ENCODE results near the gene STOML3. TPM values are rescaled to one million over a fixed set of nuclear protein-coding genes. Genes with fewer than 3 reads are reported as not detected.
A peak's percentile ranks its signal among the peaks of the same experiment; 100 is the strongest.

STOML3 gene
- total and polyA plus RNA-seq, 9 donors: 0.04 to 0.31 (median 0.19) TPM

DNA sequence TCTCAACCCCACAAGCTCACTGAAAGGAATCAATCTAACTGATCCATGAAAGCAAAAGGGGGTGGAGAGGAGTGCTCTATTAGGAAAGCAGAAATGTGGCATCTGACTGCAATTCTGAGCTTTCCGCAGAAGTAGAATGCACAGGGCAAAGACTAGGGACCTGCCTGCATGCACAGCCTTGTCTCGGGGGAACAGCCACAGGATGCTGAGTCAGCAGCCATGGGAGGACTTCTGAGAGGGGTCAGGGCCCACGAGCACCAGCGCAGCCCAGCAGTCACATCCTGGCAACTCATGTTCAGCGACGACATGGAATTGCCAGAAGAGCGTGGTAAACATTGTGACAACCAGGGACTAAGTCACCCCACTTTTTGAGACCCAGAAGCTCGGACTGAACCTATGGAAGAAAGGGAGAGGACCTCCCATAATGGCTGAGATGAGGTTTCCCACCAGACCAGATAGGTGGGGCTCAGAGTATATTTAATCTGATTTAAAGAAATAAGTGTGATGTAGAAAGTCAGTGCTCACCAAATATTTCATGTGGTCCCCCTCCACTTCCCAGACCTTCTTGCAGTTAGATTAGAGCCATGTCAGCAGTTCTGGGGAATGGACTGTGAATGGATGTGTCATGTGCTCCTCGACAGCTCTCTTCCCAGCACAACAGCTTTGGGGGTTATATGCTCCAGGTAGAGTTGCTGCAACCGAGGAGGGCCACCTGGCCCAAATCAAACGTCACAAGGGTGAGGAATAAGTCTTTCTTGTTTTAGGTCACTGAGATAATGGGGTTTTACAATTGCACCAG lies 32.6 kb downstream of the STOML3 start:
- H3K27me3 ChIP-seq (ENCODE audit: control insufficient read depth, insufficient read depth, low read length): no peaks in the 10 kb centered on the region
- no peaks in the 10 kb centered on the region for H3K4me1 ChIP-seq (ENCODE audit: control insufficient read depth, insufficient read depth, low read length)
- H3K9me3 ChIP-seq (replicated peaks; ENCODE audit: control insufficient read depth, low read depth, low read length): peaks cover 11% of the 10 kb centered on the region
- 85% methylated on average over 8 of the region's 11 CpGs for WGBS (ENCODE audit: insufficient coverage)
- no peak overlapping the region for H3K4me3 ChIP-seq (ENCODE audit: low read length)
- no peaks in the 10 kb centered on the region for H3K36me3 ChIP-seq (ENCODE audit: control insufficient read depth, insufficient read depth, low read length)
- no peak overlapping the region for H3K27ac ChIP-seq (ENCODE audit: low read length)
- no peak for DNase-seq

DNA sequence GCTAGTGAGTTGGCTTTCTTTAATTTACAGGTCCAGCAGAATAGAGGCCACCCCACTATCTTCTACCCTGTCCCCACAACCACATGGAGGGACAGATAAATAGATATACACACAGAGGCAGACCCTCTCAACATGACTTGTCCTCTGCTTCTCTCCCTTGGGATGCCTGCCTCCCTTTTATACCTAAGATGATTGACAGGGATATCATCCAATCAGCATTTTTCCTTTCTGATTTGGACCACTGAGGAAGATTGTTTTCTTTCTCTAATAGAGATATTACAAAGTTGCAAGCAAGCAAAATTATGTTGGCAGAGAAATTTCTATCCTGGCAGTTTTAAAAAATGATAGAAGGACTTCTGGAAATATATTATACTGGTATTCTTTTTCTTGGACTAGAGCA lies 35.8 kb downstream of the STOML3 start:
- Histone ChIP-seq H3K27me3 (ENCODE audit: control insufficient read depth, insufficient read depth, low read length) (no peaks in the 10 kb centered on the region), H3K4me3 (ENCODE audit: low read length) (no peak overlapping the region), H3K36me3 (ENCODE audit: control insufficient read depth, insufficient read depth, low read length) (no peaks in the 10 kb centered on the region), H3K27ac (ENCODE audit: low read length) (no peak overlapping the region), H3K9me3 (replicated peaks; ENCODE audit: control insufficient read depth, low read depth, low read length) (peaks cover 1% of the 10 kb centered on the region), H3K4me1 (ENCODE audit: control insufficient read depth, insufficient read depth, low read length) (no peaks in the 10 kb centered on the region)
- no peak for DNase-seq

DNA sequence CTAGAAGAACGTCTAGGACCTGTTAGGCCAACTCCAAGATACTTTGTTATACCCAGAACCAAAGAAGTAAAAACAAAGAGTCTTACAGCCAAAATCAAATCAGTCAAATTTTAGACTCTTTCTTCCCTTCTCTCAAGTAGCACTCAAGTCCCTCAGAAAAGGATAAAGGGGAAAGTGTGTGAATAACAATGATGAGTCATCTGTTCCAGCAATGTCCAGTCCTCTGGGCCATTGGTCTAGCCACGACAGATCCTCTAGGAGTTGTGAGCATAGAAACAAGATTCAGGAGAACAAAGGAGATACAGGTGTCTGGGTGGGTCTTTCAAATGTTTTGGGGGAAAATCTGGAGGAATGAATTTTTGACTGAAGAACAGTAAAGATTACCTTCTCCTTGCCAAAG lies 36.3 kb downstream of the STOML3 start:
- H3K36me3 ChIP-seq (ENCODE audit: control insufficient read depth, insufficient read depth, low read length): no peaks in the 10 kb centered on the region
- H3K27ac ChIP-seq (ENCODE audit: low read length): no peak overlapping the region
- DNase-seq: no peak
- H3K27me3 ChIP-seq (ENCODE audit: control insufficient read depth, insufficient read depth, low read length): no peaks in the 10 kb centered on the region
- H3K4me1 ChIP-seq (ENCODE audit: control insufficient read depth, insufficient read depth, low read length): no peaks in the 10 kb centered on the region
- H3K4me3 ChIP-seq (ENCODE audit: low read length): no peak overlapping the region
- WGBS (ENCODE audit: insufficient coverage): no CpG with 5 or more reads among the region's 2 CpGs
- no peaks in the 10 kb centered on the region for H3K9me3 ChIP-seq (replicated peaks; ENCODE audit: control insufficient read depth, low read depth, low read length)

DNA sequence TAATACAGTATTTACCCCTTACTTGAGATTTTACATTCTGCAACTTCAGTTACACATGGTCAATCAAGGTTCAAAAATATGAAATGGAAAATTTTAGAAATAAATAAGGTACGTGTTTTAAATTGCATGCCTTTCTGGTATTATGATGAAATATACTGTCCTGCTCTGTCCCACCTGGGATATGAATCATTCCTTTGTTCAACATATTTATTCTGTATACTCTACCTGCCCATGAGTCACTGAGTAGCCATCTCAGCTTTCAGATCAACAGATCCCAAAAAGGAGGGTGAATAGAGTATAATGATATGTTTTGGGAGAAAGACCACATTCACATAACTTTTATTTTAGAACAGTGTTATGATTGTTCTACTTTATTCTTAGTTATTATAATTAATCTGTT lies 37.8 kb downstream of the STOML3 start:
- H3K4me3 ChIP-seq (ENCODE audit: low read length): no peak overlapping the region
- no peaks in the 10 kb centered on the region for H3K4me1 ChIP-seq (ENCODE audit: control insufficient read depth, insufficient read depth, low read length)
- H3K27ac ChIP-seq (ENCODE audit: low read length): no peak overlapping the region
- DNase-seq: no peak
- H3K9me3 ChIP-seq (replicated peaks; ENCODE audit: control insufficient read depth, low read depth, low read length): no peaks in the 10 kb centered on the region
- WGBS (ENCODE audit: insufficient coverage): no CpG with 5 or more reads among the region's 1 CpG
- H3K27me3 ChIP-seq (ENCODE audit: control insufficient read depth, insufficient read depth, low read length): no peaks in the 10 kb centered on the region
- H3K36me3 ChIP-seq (ENCODE audit: control insufficient read depth, insufficient read depth, low read length): no peaks in the 10 kb centered on the region

DNA sequence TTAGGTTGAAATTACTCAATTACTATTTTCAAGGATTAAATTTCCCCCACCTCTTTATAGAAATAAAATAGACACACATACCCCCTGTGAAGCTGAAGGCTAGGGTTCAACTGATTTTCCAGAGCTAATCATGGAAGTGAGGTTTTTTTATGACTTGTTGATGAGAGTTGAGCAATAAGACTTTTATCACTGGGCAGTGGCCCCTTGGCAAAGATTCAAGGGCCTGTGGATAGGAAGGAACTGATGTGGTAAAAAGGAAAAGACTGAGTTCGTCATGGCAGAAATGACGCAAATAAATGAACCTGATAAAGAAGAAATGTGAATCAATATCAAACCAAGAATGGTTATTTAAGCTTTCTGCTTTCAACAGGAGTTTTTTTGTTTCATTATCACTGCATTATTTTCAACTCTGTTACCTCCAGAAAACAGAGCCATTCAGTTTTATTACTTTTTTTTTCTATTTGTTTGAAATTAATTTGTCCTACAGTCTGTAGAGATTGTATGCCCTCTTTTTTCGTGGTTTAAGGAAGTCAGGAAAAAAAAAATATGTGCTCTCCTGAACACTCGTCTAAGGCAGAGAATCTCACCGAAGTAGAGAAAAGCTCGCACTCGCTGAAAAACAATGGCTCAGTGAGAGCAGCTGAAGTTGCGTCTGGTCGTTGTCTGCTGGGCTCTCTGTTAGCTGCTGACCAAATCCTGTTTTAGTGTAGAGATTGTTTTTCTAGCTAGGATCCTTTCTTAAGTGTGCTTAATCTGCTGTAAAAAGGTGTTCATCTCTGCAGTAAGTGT lies 38.9 kb downstream of the STOML3 start:
- H3K27ac ChIP-seq (ENCODE audit: low read length): no peak overlapping the region
- 43% methylated on average over 7 of the region's 9 CpGs for WGBS (ENCODE audit: insufficient coverage)
- no peaks in the 10 kb centered on the region for H3K36me3 ChIP-seq (ENCODE audit: control insufficient read depth, insufficient read depth, low read length)
- H3K9me3 ChIP-seq (replicated peaks; ENCODE audit: control insufficient read depth, low read depth, low read length): no peaks in the 10 kb centered on the region
- H3K4me3 ChIP-seq (ENCODE audit: low read length): no peak overlapping the region
- H3K4me1 ChIP-seq (ENCODE audit: control insufficient read depth, insufficient read depth, low read length): no peaks in the 10 kb centered on the region
- H3K27me3 ChIP-seq (ENCODE audit: control insufficient read depth, insufficient read depth, low read length): no peaks in the 10 kb centered on the region
- peak; percentile 3 for DNase-seq

DNA sequence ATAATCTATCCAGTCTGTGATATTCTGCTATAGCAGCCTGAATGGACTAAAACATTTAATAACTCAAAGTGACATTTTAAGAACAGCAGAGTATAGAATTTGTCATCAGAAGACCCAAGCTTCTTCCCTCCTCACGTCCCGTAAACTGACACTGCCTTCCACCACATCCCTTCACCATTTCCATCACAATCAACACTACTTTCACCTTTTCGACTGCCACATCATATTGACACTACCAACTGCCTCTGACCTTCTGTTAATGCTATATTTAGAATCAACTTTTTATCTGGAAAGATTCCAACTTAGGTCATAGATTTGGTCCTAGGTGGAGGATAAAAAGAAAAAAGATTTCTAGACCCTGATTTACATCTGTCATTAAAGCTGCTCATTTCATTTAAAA lies 39.6 kb downstream of the STOML3 start:
- Histone ChIP-seq H3K36me3 (ENCODE audit: control insufficient read depth, insufficient read depth, low read length) (no peaks in the 10 kb centered on the region), H3K27ac (ENCODE audit: low read length) (no peak overlapping the region), H3K9me3 (replicated peaks; ENCODE audit: control insufficient read depth, low read depth, low read length) (no peaks in the 10 kb centered on the region), H3K27me3 (ENCODE audit: control insufficient read depth, insufficient read depth, low read length) (no peaks in the 10 kb centered on the region), H3K4me1 (ENCODE audit: control insufficient read depth, insufficient read depth, low read length) (no peaks in the 10 kb centered on the region), H3K4me3 (ENCODE audit: low read length) (no peak overlapping the region)
- DNase-seq: no peak
- WGBS (ENCODE audit: insufficient coverage): 86% methylated on average over 1 of the region's 3 CpGs

DNA sequence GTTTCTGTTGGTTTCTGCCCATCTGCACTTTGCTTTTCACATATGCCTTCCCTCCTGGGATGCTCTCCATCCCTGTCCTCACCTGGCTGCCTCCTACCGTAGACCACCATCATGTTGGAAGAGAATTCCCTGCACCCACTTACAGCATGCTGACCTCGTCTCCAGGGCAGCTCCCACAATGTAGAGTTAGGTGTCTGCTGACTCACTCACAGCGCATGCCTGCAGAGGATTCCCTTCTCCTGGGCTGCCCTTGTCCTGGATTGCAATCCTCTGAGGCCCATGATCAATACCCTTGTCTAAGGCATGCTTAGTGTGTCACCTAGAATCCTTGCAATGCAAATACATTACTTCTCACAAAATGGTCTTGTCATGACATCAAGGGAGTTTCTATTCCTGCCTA lies 43.6 kb downstream of the STOML3 start:
- Histone ChIP-seq H3K4me1 (ENCODE audit: control insufficient read depth, insufficient read depth, low read length) (no peaks in the 10 kb centered on the region), H3K4me3 (ENCODE audit: low read length) (no peak overlapping the region), H3K36me3 (ENCODE audit: control insufficient read depth, insufficient read depth, low read length) (no peaks in the 10 kb centered on the region), H3K27ac (ENCODE audit: low read length) (no peak overlapping the region), H3K27me3 (ENCODE audit: control insufficient read depth, insufficient read depth, low read length) (no peaks in the 10 kb centered on the region), H3K9me3 (replicated peaks; ENCODE audit: control insufficient read depth, low read depth, low read length) (no peaks in the 10 kb centered on the region)
- WGBS (ENCODE audit: insufficient coverage): 76% methylated on average over 3 of the region's 3 CpGs
- DNase-seq: no peak

DNA sequence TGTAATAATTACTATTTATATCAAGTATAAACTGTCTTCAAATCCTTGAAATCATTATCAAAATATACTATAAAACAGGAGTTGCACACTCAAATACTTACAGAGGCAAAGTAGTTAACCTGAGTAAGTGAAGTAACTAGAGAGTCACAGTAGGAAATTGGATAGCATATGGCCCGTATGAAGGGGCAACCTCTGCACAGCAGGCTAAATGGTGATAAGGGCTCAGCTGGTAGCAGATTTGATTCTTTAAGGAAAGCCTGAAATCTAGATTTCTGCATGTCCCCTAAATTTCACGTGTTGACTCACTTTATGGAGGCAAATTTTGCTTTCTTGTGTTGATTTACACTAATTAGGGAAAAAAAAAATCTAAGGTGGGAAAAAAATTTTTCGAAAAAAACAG lies 46.4 kb downstream of the STOML3 start:
- Histone ChIP-seq H3K27me3 (ENCODE audit: control insufficient read depth, insufficient read depth, low read length) (no peaks in the 10 kb centered on the region), H3K27ac (ENCODE audit: low read length) (no peak overlapping the region)
- WGBS (ENCODE audit: insufficient coverage): no CpG with 5 or more reads among the region's 3 CpGs

DNA sequence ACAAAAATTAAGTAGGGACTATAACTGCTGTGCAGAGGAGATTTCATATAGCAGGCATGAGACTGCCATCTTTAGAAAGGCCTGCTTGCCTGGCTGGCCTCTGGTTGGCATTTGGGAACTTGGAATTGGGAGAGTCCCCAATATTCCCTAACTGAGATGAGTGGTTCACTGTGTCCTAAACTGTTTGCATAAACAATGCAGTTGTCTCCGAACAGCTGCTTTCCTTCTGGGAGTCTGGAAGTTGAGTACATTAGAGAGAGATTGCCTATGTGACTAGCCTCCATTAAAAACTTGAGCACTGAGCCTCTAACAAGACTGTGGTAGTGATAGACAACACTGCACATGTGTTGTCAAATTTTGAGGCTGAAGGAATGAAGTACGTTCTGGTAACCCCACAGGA lies 47.4 kb downstream of the STOML3 start:
- peak; percentile 5 for DNase-seq
- H3K9me3 ChIP-seq (replicated peaks; ENCODE audit: control insufficient read depth, low read depth, low read length): no peaks in the 10 kb centered on the region
- no peaks in the 10 kb centered on the region for H3K27me3 ChIP-seq (ENCODE audit: control insufficient read depth, insufficient read depth, low read length)
- H3K4me3 ChIP-seq (ENCODE audit: low read length): no peak overlapping the region
- WGBS (ENCODE audit: insufficient coverage): 83% methylated on average over 1 of the region's 2 CpGs
- H3K27ac ChIP-seq (ENCODE audit: low read length): no peak overlapping the region
- H3K4me1 ChIP-seq (ENCODE audit: control insufficient read depth, insufficient read depth, low read length): no peaks in the 10 kb centered on the region
- H3K36me3 ChIP-seq (ENCODE audit: control insufficient read depth, insufficient read depth, low read length): no peaks in the 10 kb centered on the region

More for the DNA sequence above, 46.4 kb downstream of the STOML3 start:
- H3K4me1 ChIP-seq (ENCODE audit: control insufficient read depth, insufficient read depth, low read length): no peaks in the 10 kb centered on the region
- no peak for DNase-seq
- H3K9me3 ChIP-seq (replicated peaks; ENCODE audit: control insufficient read depth, low read depth, low read length): no peaks in the 10 kb centered on the region
- H3K4me3 ChIP-seq (ENCODE audit: low read length): no peak overlapping the region
- no peaks in the 10 kb centered on the region for H3K36me3 ChIP-seq (ENCODE audit: control insufficient read depth, insufficient read depth, low read length)

DNA sequence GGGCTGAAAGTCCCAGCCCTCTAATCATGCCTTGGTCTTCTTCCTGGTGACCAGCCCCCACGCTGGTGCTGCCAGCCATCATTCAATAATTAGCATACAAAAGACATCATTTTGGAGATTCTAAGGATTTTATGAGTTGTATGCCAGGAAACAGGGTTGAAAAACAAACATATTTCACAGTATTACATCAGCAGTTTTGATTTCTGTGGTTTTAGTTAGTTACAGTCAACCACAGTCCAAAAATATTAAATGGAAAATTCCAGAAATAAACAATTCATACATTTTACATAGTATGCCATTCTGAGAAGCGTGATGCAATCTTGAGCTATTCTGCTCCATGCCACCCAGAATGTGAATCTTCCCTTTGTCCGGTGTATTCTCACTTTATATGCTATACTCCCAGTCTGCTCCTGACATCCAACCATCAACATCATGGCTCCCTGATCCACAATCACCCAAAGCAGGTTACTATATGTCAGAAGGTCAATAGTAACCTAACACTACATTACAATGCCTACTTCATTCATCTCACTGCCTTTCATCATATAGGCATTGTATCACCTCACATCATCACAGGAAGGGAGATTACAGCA lies 49.2 kb downstream of the STOML3 start:
- Histone ChIP-seq H3K27ac (ENCODE audit: low read length) (no peak overlapping the region), H3K36me3 (ENCODE audit: control insufficient read depth, insufficient read depth, low read length) (no peaks in the 10 kb centered on the region), H3K4me1 (ENCODE audit: control insufficient read depth, insufficient read depth, low read length) (no peaks in the 10 kb centered on the region), H3K4me3 (ENCODE audit: low read length) (no peak overlapping the region), H3K9me3 (replicated peaks; ENCODE audit: control insufficient read depth, low read depth, low read length) (no peaks in the 10 kb centered on the region), H3K27me3 (ENCODE audit: control insufficient read depth, insufficient read depth, low read length) (no peaks in the 10 kb centered on the region)
- no peak for DNase-seq
- 94% methylated on average over 2 of the region's 3 CpGs for WGBS (ENCODE audit: insufficient coverage)
